ENCODE measurements around the gene ODAD3.
"Not testable (repeated sequence)": the region's sequence is repeated elsewhere in the genome, so short reads cannot be mapped to it uniquely, and the experiment has no call there.

Gene ODAD3

DNA sequence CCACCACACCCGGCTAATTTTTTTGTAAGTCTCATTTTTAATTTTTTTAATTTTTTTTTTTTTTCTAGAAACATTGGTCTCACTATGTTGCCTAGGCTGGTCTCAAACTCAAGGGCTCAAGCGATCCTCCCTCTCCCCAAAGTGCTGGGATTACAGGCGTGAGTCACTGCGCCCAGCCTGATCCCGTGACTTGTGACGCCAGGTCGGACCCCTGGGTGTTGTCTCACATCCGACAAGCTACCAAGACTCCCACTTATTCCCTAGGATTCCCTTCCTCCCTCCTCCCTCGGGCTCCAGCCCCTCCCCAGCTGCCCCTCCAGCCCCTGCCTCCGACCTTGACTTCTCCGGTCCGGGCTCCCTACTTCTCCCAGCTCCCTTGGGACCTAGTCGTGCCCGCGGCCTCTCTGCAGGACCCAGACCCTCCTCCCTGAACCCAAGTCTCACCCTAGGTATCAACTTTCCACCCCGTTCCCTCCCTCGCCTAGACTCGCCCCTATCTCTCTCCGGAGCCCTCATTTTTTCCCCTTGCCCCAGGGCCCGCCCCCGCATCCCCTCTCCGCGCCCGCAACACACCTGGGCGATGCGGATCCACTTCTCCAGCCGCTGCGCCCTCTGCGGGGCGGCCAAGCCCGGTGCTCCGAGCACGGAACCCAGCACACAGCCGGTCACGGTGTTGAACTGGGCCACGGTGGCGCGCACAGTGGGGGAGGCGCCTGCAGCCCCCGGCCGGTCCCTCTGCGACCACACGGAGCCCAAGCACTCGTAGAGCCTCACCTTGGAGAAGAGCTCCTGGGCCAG, 28.9 kb downstream of the ODAD3 start:
- no peak for DNase-seq (ENCODE audit: low read depth in 2 of 2)

DNA sequence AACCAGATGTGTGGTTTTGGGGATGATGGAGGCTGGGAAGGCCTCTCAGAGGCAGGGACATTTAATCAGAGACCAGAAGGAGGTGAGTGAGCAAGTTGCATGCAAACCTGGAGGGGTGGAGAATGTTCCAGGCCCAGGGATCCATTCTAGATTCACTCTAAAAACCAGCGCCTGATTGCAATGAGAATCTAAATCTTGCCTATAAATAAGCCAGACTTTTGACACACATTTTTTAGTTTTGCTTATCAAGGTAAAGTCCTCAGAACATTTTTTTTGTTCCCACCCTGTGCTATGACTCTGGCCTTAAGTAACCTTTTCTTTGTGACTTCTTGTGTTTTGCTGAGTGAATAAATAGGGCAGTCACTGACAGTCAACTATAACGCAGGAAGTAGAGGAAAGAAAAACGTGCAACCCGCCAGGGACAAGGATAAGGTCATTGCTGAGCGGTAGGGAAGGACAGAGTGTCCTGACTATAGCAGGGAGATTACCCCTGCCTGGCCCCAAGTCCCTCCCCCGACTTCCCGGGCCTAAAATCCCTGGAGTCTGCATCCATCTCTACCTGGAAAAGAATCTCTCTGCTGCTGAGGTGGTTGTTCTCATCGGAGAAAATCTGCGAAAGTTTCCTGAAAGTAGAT, 30.2 kb downstream of the ODAD3 start:
- DNase-seq (ENCODE audit: low read depth in 2 of 2): no peak

DNA sequence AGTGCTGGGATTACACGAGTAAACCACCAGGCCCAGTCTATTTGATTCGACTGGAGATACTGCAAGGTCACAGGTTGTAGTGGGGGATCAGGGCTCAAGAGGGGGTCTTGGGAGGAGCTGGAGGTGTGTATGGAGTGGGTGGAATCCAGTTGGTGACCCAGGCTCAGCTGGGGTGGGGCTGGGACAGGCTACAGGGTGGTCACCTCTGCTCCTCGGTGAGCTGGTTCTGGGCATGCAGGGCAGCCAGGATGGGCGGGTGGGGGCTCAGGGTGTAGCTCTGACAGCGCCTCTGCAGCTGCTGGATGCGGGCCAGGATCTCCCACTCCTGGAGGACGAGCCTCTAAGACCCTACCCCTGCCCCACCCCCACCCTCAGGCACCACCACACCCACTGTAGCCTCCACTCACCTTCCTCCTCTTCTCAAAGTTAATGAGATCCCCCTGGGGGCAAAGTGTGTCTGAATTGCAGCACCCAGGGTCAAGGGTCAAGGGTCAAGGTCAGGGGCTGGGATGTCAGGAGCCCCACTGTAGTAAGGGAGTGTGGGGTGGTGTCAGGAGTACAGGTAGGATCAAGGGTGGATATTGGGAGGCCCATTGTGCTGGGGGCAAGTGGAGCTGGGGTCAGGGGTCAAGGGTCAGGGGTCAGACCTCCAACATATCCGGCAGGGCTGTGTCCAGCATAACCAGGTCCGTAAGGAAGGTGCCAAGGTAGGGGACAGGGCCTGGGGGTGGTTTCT, 32.9 kb downstream of the ODAD3 start:
- DNase-seq (ENCODE audit: low read depth in 2 of 2): no peak

DNA sequence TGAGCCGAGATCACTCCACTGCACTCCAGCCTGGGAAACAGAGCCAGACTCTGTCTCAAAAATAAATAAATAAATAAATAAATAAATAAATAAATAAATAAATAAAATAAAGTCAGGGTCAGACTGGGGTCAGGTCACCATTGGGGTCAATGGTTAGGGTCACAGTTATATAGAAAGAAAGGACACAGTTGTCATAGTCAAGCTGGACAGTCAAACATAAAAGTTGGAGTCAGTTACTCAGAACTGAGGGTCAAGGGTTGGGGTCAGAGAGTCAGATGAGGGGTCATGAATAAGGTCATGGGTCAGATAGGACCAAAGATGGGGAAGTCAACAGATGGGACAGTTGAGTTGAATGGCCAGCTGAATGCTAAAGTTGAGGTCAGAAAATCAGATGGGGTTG, 34.1 kb downstream of the ODAD3 start:
- no peak for DNase-seq (ENCODE audit: low read depth in 2 of 2)

DNA sequence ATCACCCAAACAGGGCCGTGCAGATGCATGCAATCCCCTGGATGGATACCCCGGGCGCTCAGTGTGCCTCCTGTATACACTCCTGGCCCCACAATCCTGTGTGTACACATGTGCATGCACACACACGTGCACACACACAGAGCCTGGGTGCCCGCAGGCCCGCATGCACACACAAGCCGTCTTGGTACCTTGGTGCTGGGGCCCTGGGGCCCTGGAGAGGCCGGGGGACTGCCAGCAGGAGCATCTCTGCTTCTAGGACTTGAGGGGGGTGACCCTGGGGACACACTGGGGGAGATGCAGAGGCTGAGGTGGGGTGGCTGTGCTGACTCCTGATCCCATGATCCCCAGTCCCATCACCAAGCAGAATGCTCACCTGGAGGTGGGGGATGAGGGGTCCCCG, 35.3 kb downstream of the ODAD3 start:
- DNase-seq (ENCODE audit: low read depth in 2 of 2): no peak

DNA sequence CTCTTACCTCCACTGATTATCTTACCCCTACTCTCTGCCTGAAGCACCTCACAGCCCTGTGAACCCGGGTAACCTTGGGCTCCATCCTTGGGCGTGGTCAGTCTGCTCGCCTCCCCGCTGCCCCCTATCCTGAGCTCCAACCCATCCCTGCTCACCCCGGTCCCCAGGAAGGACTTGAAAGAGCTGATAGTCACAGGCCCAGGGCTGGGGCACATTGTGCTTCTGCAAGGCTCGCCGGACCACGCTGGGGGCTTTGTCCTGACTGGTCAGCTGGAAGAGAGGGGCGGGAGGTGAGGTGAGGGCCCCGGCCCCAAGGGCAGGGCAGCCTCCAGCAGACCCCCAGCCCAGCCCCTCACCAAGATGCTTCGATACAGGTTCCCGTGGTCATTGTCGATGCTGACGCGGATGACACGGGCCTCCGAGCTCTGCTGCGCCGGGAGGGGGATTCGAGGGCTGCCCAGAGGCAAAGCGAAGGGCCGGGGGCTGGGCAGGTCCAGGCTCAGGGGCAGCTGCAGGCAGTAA, 37.8 kb downstream of the ODAD3 start:
- no peak for DNase-seq (ENCODE audit: low read depth in 2 of 2)

DNA sequence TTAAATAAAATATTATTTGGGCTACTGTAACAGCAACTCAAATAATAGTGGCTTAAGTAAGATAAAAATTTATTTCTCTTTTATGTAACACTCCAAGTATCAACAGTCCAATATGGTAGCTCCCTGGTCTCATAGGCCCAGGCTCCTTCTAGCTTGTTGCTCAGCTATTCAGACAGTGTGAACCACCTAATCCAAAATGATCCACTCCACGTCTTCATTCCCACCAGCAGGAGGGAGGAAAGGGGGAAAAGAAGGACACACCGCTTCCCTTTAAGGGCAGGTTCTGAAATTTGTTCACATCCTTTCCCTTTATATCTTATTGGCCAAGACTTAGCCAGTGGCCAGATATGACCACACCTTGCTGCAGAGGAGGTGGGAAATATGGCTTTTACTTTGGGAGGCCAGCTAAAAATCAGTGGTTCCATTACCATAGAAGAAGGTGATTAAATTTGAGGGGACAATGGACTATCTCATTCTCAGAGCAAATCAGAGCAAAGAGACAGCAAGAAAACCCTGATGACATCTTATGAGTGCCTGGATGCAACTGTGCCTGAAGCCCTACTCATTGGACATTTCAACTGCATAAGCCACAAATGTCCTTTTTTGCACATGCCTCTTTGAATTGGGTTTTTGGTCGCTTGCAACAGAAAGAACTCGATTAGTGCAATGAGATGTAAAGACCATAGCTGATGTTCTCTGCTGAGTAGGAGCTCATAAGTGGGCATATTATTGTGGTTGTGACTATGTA, 43.8 kb downstream of the ODAD3 start:
- DNase-seq (ENCODE audit: low read depth in 2 of 2): no peak

DNA sequence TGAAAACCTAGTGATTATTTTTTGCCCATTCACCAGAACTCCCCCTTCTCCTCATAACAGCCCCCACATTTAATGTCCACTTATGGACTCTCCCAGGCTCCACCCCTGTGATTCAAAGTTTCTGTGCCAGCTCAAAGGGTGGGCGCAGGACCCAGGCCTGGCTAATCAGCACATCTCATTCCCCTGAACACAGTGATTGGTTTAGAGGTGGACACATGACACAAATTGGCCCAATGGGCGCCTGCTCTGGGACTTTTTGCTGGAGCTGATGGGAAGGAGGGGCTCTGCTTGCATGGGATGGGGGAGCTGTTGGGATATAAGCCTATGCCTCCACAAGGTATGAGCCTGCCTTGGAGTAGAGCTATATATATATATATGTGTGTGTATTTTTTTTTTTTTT, 44.6 kb downstream of the ODAD3 start:
- DNase-seq (ENCODE audit: low read depth in 2 of 2): no peak

DNA sequence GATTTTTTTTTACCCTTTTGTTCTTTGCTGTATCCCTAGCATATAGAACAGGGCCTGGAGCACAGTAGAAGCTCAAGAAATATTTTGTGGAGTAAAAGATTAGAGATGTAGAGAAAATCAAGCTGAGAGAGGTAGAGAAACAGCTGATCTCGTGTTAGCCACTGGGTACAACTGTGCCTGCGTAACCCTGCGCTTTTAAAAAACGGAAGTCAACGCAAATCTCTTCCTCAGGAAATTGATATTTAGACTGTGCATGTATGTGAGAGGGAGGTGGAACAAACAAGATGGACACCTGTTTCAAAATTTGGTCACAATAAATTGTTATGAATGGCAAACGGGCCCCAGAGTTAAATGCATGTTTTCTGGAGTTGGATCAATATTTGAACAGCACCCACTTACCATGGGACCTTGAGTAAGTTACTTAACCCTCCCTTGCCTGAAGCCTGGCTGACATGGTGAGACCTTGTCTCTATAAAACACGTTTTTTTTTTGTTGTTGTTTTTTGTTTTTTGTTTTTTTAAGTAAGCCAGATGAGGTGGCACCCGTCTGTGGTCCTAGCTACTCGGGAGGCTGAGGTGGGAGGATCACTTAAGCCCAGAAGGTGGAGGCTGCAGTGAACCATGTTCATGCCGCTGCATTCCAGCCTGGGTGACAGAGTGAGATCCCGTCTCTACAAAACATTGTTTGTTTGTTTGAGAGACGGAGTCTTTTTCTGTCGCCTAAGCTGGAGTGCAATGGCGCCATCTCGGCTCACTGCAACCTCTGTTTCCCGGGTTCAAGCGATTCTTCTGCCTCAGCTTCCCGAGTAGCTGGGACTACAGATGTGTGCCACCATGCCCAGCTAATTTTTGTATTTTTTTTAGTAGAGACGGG, 47.5 kb downstream of the ODAD3 start:
- no peak for DNase-seq (ENCODE audit: low read depth in 2 of 2)

DNA sequence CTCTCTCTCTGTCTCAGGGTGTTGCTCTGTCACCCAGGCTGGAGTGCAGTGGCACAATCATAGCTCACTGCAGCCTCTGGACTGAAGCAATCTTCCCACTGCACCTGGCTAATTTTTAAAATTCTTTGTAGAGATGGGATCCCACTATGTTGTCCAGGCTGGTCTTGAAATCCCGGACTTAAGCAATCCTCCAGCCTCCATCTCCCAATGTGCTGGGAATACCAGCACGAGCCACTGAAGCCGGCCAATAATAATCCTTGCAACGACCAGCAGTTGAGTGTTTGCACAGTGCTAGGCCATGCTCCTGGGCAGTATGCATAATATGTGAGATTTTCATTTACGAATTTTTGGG, 50.2 kb downstream of the ODAD3 start:
- no peak for DNase-seq (ENCODE audit: low read depth in 2 of 2)

DNA sequence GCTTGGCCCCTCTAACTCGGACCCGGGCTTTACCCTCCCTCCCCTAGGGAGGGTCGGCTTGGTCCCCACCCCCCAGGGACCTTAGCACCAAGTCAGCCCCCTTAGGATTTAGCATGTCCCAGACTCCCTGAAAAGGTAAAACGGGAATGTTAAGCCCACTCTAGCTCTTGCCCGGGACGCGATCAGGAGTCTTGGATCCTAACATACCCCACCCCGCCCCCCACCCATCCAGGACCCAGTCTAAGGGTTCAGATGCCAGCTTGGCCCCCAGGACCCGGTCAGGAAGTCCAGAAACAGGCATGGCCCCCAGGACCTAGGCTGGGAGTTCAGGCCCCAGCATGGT, 51.2 kb downstream of the ODAD3 start:
- no peak for DNase-seq (ENCODE audit: low read depth in 2 of 2)

DNA sequence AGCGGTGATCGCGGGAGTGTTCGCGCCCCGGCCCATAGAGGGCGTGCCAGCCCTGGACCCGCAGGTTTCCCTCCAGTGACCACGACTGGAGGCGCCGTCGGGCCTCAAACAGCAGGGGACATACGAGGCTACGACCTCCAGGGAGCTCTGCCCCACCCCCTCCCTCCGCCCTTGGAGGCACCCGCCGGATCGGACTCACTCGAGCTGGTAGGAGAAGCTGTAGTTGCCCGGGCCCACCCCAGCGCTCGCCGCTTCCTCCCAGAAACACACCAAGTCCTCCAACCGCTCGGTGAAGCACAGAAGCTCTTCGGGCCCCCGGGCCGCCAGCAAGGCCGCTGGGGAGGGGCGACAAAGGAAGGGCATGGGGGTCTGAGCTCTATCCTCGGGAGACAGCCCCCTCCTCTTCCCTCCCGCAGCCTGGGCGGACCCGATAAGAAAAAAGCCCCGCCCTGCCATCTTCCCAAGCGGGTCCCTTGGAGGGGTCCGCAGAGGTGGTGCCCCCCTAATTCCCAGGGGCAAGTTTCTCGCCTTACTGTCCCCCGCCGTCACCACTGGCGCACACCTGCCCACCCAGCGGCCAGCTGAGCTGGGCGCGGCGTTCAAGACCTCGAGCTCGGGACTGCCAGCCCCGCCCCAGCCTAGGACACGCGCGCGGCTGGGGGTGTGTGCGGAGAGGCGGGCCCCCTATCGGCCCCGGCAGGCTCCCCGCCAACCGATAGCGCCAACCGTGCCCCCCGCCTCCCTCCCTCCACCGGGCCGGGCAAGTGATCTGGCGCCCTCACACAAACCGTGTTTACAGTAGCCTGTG, 51.8 kb downstream of the ODAD3 start:
- DNase-seq (ENCODE audit: low read depth in 2 of 2): no peak

DNA sequence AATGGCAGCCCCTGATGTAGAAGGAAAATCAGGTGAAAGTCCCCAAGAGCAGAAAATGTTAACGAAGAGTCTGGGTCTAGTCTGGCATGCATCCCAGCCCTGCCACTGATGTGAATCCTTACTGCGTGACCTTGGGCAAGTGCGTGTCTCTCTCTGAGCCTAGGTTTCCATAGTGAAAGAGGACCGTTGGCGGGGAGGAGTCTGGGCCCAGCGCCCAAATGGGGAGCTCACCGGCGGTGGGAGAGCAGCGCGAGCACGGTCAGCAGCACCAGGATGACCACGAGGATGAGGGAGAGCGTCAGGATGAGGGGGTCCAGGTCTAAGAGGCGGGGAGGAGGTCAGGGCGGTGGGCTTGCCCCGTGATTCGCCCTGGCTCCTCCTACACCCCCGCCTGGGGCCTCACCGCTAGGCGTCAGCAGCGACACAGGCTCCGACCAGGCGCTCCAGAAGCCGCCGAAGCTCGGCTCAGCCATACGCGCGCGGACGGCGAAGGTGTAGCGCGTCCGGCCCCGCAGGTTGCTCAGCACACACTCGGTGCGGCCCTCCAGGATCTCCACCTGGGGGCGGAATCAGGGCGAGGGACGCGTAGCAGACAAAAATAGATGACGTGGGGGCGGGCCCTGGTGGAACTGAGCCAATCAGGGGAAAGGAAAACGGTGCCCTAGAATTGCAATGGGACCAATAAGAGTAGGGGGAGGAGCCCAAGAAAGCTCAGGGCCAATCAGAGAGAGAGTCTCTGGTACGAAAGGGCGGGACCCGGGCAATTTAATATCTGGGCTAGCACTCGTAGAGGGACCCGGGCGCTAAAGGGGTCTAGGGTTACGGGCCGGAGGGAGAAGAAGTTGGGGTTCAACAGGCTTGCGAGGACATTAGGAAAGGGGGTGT, 54.0 kb downstream of the ODAD3 start:
- DNase-seq (ENCODE audit: low read depth in 2 of 2): peak; percentile 88 to 95

DNA sequence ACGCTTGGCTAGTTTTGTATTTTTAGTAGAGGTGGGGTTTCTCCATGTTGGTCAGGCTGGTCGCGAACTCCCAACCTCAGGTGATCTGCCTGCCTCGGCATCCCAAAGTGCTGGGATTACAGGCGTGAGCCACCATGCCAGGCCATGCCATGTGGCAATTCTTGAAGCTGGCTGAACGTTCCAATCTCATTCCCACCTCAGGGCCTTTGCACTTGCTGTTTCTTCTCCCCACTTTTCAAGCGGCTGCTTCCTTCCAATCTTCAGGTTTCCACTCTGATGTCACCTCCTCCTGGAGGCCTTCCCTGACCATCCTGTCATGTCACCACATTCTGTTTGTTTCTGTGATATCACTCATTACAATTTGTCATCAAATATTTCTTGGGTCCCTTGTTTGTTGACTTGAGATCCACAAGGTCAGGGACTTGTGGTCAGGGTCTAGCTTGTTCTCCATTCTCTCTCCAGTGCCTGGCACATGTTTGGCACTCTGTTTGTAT, 55.0 kb downstream of the ODAD3 start:
- no peak for DNase-seq (ENCODE audit: low read depth in 2 of 2)

DNA sequence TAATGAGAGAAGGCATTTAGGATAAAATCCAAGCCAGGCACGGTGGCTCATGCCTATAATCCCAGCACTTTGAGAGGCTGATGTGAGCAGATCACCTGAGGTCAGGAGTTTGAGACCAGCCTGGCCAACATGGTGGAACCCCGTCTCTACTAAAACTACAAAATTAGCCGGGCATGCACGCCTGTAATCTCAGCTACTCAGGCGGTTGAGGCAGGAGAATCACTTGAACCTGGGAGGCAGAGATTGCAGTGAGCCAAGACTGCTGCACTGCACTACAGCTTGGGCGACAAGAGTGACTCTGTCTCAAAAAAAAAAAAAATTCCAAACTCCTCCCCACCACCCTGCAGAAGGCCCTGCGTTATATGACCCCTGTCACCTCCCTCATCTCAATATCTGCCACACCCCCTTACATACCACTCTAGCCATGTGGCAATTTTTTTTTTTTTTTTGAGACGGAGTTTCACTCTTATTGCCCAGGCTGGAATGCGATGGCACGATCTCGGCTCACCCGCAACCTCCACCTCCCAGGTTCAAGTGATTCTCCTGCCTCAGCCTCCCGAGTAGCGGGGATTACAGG, 55.6 kb downstream of the ODAD3 start:
- DNase-seq (ENCODE audit: low read depth in 2 of 2): not testable (repeated sequence)

DNA sequence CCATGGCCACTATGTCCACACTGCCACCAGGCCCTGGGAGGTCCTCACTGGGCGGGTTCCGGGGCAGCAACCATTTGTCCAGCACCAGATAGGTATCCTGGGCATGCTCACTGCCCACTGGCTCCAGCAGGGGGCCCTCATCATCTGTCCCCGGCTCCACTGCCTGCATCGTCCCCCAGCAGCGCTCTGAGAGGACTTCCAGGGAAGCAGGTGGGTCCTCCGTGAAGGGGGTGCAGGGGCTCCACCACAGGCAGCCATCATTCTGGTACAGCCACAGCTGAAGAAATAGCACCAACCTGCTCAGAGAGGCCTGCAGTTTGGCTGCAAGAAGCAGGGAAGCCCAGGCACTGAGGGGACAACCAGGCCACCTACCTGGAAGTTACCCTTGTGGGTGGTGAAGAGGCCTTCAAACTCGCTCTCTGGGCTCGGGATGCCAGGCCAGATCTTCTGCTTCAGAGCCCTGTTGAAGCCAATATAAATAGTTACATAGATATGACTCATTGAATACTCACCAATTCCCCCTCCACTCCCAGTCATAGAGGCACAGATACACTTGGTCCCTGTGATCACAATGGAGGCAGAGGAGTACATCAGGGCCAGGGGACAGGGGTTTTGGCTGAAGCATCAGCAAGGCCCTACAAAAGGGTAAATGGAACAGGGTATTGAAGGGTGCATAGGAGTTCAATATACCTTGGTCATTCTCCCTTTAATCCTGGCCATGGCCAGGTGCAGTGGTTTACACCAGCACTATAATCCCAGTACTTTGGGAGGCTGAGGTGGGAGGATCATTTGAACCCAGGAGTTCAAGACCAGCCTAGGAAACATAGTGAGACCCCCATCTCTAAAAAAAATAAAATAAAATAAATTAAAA, 56.4 kb downstream of the ODAD3 start:
- DNase-seq (ENCODE audit: low read depth in 2 of 2): no peak

DNA sequence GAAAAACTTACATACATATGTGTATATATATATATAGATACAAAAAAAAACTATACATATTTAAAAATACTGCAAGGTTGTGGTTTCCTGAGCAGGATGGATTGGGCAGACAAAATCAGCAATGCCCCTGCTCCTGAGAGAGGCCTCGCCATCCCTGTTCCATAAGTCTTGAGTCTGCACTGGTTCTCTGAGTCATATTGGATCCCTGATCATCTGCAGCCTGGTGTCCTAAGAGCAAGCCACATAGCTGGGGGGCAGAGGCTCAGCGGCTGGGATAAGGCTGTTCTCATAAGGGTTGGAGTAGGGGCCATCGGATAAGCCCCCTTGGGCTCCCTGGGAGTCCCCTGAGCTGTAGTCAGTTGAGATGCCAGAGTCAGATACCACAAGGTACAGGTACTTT, 57.2 kb downstream of the ODAD3 start:
- DNase-seq (ENCODE audit: low read depth in 2 of 2): no peak

DNA sequence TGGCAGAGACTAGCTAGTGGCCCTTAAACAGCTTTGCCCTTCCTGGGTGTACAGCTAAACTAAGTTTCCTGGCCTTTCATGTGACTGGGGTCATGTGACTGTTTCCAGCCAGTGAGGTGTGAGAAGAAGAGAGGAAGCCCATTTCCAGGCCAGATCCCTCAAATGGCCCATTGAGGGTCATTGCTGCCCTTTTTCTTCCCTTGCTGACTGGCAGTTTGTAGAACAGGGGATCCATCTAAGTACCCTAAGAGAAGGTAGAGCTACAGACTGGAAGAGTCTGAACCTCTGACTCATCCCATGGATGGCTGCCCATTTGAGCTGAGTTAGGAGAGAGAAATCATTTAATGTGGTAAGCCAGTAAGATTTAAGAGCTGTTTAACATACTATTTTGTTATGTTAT, 57.7 kb downstream of the ODAD3 start:
- no peak for DNase-seq (ENCODE audit: low read depth in 2 of 2)

All from stimulated activated CD4-positive, alpha-beta T cell treated with anti-CD3 and anti-CD28 coated beads, Interleukin-1b, Interleukin-23, amount 100 ng/mL, for 1 hour (primary cell).